NCI-H748 (cell line): ENCODE data around the gene KRTAP20-4.

Experiments used
- DNase-seq: peaks from one replicate; lab custom pipeline; 2025; ENCODE audit not compliant: unreplicated experiment; lab: John Stamatoyannopoulos, UW

Gene KRTAP20-4

GRCh38 chr21:30620522-30620921, at the start of gene KRTAP20-4:
TSS of gene KRTAP20-4 (plus strand) at chr21:30620627.
- DNase-seq, result no peak

GRCh38 chr21:30577766-30578165, 42.7 kb upstream of the KRTAP20-4 start:
- no peak for DNase-seq

- no peak for DNase-seq
Measured at GRCh38 chr21:30579346-30579745, 41.1 kb upstream of the KRTAP20-4 start.

- DNase-seq, result no peak
Measured at GRCh38 chr21:30580132-30580531, 40.3 kb upstream of the KRTAP20-4 start.

GRCh38 chr21:30582870-30583269, 37.6 kb upstream of the KRTAP20-4 start:
- DNase-seq, result no peak

- DNase-seq, result no peak
Measured at GRCh38 chr21:30590297-30590696, 30.1 kb upstream of the KRTAP20-4 start, which contains the start of gene KRTAP22-2. TSS of gene KRTAP22-2 (minus strand) at chr21:30590397.

- no peak for DNase-seq
Measured at GRCh38 chr21:30592140-30592539, 28.3 kb upstream of the KRTAP20-4 start, which contains the start of gene KRTAP6-3. TSS of gene KRTAP6-3 (plus strand) at chr21:30592440. CDS start at chr21:30592446, 6 bp downstream.

GRCh38 chr21:30598802-30599201, 21.6 kb upstream of the KRTAP20-4 start, which contains the start of gene KRTAP6-2:
TSS of gene KRTAP6-2 (minus strand) at chr21:30598902. CDS start at chr21:30598874, 28 bp downstream.
- DNase-seq, result no peak

GRCh38 chr21:30600787-30601186, 19.6 kb upstream of the KRTAP20-4 start, which contains the start of gene KRTAP22-1:
TSS of gene KRTAP22-1 (plus strand) at chr21:30601087.
- no peak for DNase-seq

GRCh38 chr21:30605968-30606367, 14.5 kb upstream of the KRTAP20-4 start:
- no peak for DNase-seq

- DNase-seq, result no peak
Measured at GRCh38 chr21:30612132-30612531, 8.3 kb upstream of the KRTAP20-4 start.

- DNase-seq, result no peak
Measured at GRCh38 chr21:30613836-30614235, 6.6 kb upstream of the KRTAP20-4 start, which contains the start of gene KRTAP6-1. TSS of gene KRTAP6-1 (minus strand) at chr21:30613930. CDS start at chr21:30613904, 26 bp downstream.

GRCh38 chr21:30615199-30615598, 5.2 kb upstream of the KRTAP20-4 start:
- no peak for DNase-seq

GRCh38 chr21:30616125-30616524, 4.3 kb upstream of the KRTAP20-4 start, which contains the start of gene KRTAP20-1:
TSS of gene KRTAP20-1 (plus strand) at chr21:30616425. CDS start at chr21:30616455, 30 bp downstream.
- no peak for DNase-seq

- no peak for DNase-seq
Measured at GRCh38 chr21:30620080-30620479, 347 bp upstream of the KRTAP20-4 start.

- no peak for DNase-seq
Measured at GRCh38 chr21:30623362-30623761, 2.9 kb downstream of the KRTAP20-4 start.

GRCh38 chr21:30625449-30626165, 5.2 kb downstream of the KRTAP20-4 start:
- no peak for DNase-seq

- DNase-seq, result no peak
Measured at GRCh38 chr21:30628109-30628508, 7.7 kb downstream of the KRTAP20-4 start.

GRCh38 chr21:30629200-30629599, 8.8 kb downstream of the KRTAP20-4 start:
- DNase-seq, result no peak

- DNase-seq, result no peak
Measured at GRCh38 chr21:30634906-30635305, 14.5 kb downstream of the KRTAP20-4 start, which contains the start of gene KRTAP20-2. TSS of gene KRTAP20-2 (plus strand) at chr21:30635206. CDS start at chr21:30635264, 58 bp downstream.

GRCh38 chr21:30638686-30639085, 18.3 kb downstream of the KRTAP20-4 start:
- DNase-seq, result no peak

- DNase-seq, result no peak
Measured at GRCh38 chr21:30642564-30642963, 22.1 kb downstream of the KRTAP20-4 start, which contains the start of gene KRTAP20-3. TSS of gene KRTAP20-3 (plus strand) at chr21:30642864.
